PC-9 (cell line): Measurements from ENCODE around the gene SCAF1.

Experiments used
- CTCF ChIP-seq: fragments of 200-600 bp; sonication (generic); conservative IDR thresholded peaks from 2 replicates; pipeline ENCODE4 v1.6.1; 2017; ENCODE audit warnings: mixed run types, antibody characterized with exemption, mild to moderate bottlenecking, moderate library complexity
- EZH2 ChIP-seq: fragments of 200-600 bp; sonication (generic); IDR thresholded peaks from 2 replicates; pipeline ENCODE4 v1.8.0; 2017; ENCODE audit warnings: antibody characterized with exemption, low read depth

- TF ChIP-seq CTCF (no peak), EZH2 (no peak)
Measured at GRCh38 chr19:49679771-49680413, 37.9 kb downstream of the SCAF1 start.
